Heart left ventricle (tissue), 16 donors: ENCODE measurements around the gene TIPARP. TPM values are rescaled to one million over a fixed set of nuclear protein-coding genes. Genes with fewer than 3 reads are reported as not detected.
A peak's percentile ranks its signal among the peaks of the same experiment; 100 is the strongest.

ENCODE experiments used
- ATAC-seq, 4 donors: fragments of 200-7000 bp; cut with Tn5 transposase; one replicate each; pipeline ENCODE4 v1.9.1; 2020 to 2022; ENCODE audit warnings: moderate library complexity in 4 of 4, mild to moderate bottlenecking in 3 of 4, moderate number of reproducible peaks in 1 of 4
- DNase-seq, 5 donors: peaks; one replicate each; pipeline ENCODE4 v3.0.0-alpha.2; 2020
- H3K27ac ChIP-seq, 12 donors: fragments of 200-600 bp; sonication (generic) in 4 of 12; one replicate each; pipeline versions ENCODE4 v1.5.0 to v1.8.0; 2016 to 2022; ENCODE audit warnings: mild to moderate bottlenecking in 2 of 12
- H3K27me3 ChIP-seq, 9 donors: fragments of 200-600 bp; sonication (generic) in 2 of 9; one replicate each; pipeline versions ENCODE4 v1.5.1 to v1.8.0; 2016 to 2022; ENCODE audit warnings: mild to moderate bottlenecking in 3 of 9
- H3K36me3 ChIP-seq, 9 donors: fragments of 200-600 bp; sonication (generic) in 2 of 9; one replicate each; pipeline versions ENCODE4 v1.5.0 to v1.8.0; 2018 to 2022; ENCODE audit warnings: mild to moderate bottlenecking in 2 of 9
- H3K4me1 ChIP-seq, 12 donors: fragments of 200-600 bp; sonication (generic) in 4 of 12; one replicate each; pipeline versions ENCODE4 v1.5.0 to v1.8.0; 2016 to 2022; ENCODE audit warnings: mild to moderate bottlenecking in 3 of 12
- H3K4me3 ChIP-seq, 12 donors: fragments of 200-600 bp; sonication (generic) in 4 of 12; one replicate each; pipeline versions ENCODE4 v1.5.0 to v1.8.0; 2017 to 2022; ENCODE audit warnings: mild to moderate bottlenecking in 9 of 12, moderate library complexity in 4 of 12
- H3K9me3 ChIP-seq, 12 donors: fragments of 200-600 bp; sonication (generic) in 4 of 12; one replicate each; pipeline versions ENCODE4 v1.5.0 to v1.8.0; 2016 to 2022; ENCODE audit warnings: mild to moderate bottlenecking in 1 of 12
- POLR2A ChIP-seq, 2 donors: fragments of 450-650 bp; IDR thresholded peaks; one replicate each; pipeline ENCODE4 v1.6.1; 2017; ENCODE audit warnings: antibody characterized with exemption in 2 of 2, mild to moderate bottlenecking in 2 of 2, moderate library complexity in 2 of 2
- WGBS, 4 donors: extraction: QIAGEN DNeasy Blood & Tissue Kit in 2 of 4; methylation state at CpG; one replicate each; pipeline versions ENCODE4 v1.1.5 to v1.1.7; 2013 to 2018; 5-methylcytosine and 5-hydroxymethylcytosine counted together
- intact Hi-C, 10 donors: fragments of 100-400 bp; cut with DNase I; formaldehyde crosslinking; loops; one replicate each; pipeline versions ENCODE4 v1.11.1 to v1.14.2; 2022
- polyA plus RNA-seq, 2 donors: library from polyadenylated mRNA; stranded (reverse); fragments of 200-250 nt; gene quantifications; one replicate each; pipeline ENCODE4 v1.2.3, GENCODE V29; 2013
- total RNA-seq, 9 donors: library from RNA; depleted of rRNA in 2 of 9; stranded (reverse); fragments of >200 nt in 2 of 9; fragmentation: NEBNext Ultra II Directional in 3 of 9; extraction: Animal tissue kit (Norgen Biotek cat#: 25700) in 3 of 9; gene quantifications; one replicate each; pipeline versions ENCODE4 v1.1.0 to v1.2.4, GENCODE V29; 2016 to 2023
- TF ChIP-seq, protein P1 (sequence below), 12 donors: fragments of 200-600 bp; sonication (generic) in 4 of 12; IDR thresholded peaks; one replicate each; pipeline versions ENCODE4 v1.5.0 to v1.8.0; 2018 to 2022; ENCODE audit warnings: antibody characterized with exemption in 12 of 12, mild to moderate bottlenecking in 5 of 12
- donor health status: ischemic (EF 13 %, LVEDD 7.1; RV severe dilation, severe dysfunction).
- donor health status: healthy with polysubstance abuse.
- donor health status: DM: no; HTN: yes; CAD: no.
- donor health status: DM: no; HTN: no; CAD: no.
- donor health status: ischemic (EF 25% LVEDD 6.9; RV normal size, moderate dysfunction).
- donor health status: ischemic (EF 25% LVEDD 5.7; RV mildly dilated, moderate dysfunction).
- donor health status: healthy.
- donor health status: DM: yes; HTN: yes; CAD: no.
- donor health status: ischemic (EF 35%, LVEDD 5.7; RV mildly dilated, moderate dysfunction).
- donor health status: nonischemic (EF 11% LVEDD 7.7; RV severe dilation, severe dysfunction).
- donor health status: DM: yes; HTN: yes; CAD: no.
- donor health status: PGD.
- donor health status: ischemic (EF 29% LVEDD 5.4; RV normal size, mild dysfunction).
- donor health status: nonischemic (EF 23%, LVEDD 6.1; RV moderate dilation, normal function).

Gene TIPARP
- total and polyA plus RNA-seq, 11 donors, result 12.8 to 46.8 (median 33.8) TPM

DNA sequence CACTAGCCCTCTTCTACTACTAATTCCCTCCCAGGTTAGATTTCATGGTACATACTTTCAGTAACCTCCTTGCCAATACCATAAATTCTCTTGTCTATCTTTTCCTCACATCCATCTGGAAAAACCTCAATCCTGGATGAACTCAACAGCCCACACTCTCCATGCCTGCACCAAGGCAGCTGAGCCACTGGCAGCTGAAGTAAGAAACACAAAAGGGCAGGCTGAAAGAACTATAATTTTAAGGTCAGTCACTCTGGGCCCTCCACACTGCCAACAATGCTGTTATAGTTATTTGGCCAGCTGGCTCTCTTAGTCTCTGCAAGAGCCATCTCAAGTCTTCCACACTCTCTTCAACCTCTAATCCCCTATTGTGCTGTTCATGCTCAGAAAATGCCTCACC lies 15.1 kb upstream of the TIPARP start:
- no peak overlapping the region for H3K27ac ChIP-seq
- H3K36me3 ChIP-seq, result no peaks in the 10 kb centered on the region
- no peaks in the 10 kb centered on the region for H3K9me3 ChIP-seq
- intact Hi-C loops, result no loop called here
- no peaks in the 10 kb centered on the region for H3K27me3 ChIP-seq
- peaks cover 0 to 21% (median 0%) of the 10 kb centered on the region in 12 donors for H3K4me1 ChIP-seq
- ATAC-seq, result no peak
- DNase-seq, result no peak
- TF ChIP-seq, protein P1, sequence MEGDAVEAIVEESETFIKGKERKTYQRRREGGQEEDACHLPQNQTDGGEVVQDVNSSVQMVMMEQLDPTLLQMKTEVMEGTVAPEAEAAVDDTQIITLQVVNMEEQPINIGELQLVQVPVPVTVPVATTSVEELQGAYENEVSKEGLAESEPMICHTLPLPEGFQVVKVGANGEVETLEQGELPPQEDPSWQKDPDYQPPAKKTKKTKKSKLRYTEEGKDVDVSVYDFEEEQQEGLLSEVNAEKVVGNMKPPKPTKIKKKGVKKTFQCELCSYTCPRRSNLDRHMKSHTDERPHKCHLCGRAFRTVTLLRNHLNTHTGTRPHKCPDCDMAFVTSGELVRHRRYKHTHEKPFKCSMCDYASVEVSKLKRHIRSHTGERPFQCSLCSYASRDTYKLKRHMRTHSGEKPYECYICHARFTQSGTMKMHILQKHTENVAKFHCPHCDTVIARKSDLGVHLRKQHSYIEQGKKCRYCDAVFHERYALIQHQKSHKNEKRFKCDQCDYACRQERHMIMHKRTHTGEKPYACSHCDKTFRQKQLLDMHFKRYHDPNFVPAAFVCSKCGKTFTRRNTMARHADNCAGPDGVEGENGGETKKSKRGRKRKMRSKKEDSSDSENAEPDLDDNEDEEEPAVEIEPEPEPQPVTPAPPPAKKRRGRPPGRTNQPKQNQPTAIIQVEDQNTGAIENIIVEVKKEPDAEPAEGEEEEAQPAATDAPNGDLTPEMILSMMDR (IDR thresholded peaks at IDR 0.05), result no peak
- no peak for TF ChIP-seq POLR2A (IDR thresholded peaks at IDR 0.05)
- no peak overlapping the region for H3K4me3 ChIP-seq

DNA sequence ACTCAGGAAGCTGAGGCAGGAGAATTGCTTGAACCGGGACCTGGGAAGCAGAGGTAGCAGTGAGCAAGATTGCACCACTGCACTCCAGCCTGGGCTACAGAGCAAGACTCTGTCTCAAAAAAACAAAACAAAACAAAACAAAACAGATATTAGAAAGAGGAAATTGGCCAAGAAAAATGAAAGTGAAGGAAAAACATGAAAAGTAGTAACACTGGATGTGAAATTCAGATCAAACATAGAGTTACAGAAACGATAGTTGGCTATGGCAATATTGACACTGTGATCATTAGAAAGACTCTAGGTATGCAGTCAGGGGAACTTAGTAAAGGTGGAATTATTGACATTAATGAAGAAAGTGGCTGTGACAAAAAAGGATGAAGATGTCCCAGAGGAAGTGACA lies 13.2 kb upstream of the TIPARP start:
- 73 to 84% (median 80%) methylated on average over 2 of the region's 2 CpGs for WGBS, 4 donors
- peak overlapping the region in 1 of 12 donors; percentile 59 for H3K27ac ChIP-seq
- no peaks in the 10 kb centered on the region for H3K9me3 ChIP-seq
- no peak for TF ChIP-seq POLR2A (IDR thresholded peaks at IDR 0.05)
- TF ChIP-seq, protein P1 (IDR thresholded peaks at IDR 0.05), result no peak
- H3K36me3 ChIP-seq, result no peaks in the 10 kb centered on the region
- peaks cover 0 to 35% (median 0%) of the 10 kb centered on the region in 12 donors for H3K4me1 ChIP-seq
- DNase-seq, result no peak
- no peak overlapping the region for H3K4me3 ChIP-seq
- intact Hi-C loops, result no loop called here
- no peak for ATAC-seq
- no peaks in the 10 kb centered on the region for H3K27me3 ChIP-seq

DNA sequence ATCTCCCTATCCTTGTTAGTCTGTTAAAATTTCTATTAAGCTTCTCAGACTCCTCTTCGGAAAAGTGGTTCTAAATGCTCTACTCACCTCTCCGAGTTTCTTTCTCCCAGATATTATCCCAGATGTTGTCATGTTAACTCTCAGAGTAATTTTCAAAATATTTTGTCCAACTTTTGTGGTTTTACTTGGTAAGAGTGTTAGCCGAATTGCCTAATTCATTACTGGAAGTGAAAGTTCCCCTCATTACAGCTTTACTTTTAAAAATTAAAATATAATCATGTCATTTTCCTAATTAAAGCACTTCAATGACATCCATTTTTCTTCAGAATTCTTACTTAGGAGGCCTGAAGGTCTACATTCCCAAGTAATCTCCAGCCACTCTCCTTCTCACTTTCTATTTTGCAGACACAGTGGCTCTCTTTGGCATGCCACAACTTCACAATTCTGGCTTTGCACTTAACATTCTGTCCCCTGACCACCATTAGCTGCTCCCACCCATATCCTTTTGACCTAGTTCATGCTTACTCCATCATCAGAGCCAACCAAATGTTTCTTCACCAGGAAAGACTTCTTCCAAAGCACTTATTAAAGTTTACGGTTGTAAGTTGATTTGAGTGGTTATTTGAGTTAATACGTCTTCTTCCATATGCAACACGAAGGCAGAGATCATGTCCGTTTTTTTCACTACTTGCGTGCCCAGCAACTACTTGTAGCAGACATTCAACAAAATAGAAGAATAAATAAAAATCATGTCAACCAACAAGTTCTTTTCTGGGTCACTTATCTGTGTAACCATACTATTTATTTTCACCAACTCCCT lies 10.2 kb upstream of the TIPARP start:
- peak overlapping the region in 3 of 12 donors; percentile 1 to 74 (median 19) for H3K27ac ChIP-seq
- intact Hi-C loops, result no loop called here
- no peaks in the 10 kb centered on the region for H3K27me3 ChIP-seq
- H3K9me3 ChIP-seq, result no peaks in the 10 kb centered on the region
- H3K4me3 ChIP-seq, result no peak overlapping the region
- ATAC-seq (no peak), DNase-seq (no peak)
- no peak for TF ChIP-seq POLR2A (IDR thresholded peaks at IDR 0.05)
- TF ChIP-seq, protein P1 (IDR thresholded peaks at IDR 0.05), result no peak
- H3K4me1 ChIP-seq, result peaks cover 0 to 51% (median 0%) of the 10 kb centered on the region in 12 donors
- no peaks in the 10 kb centered on the region for H3K36me3 ChIP-seq
- 85 to 89% (median 88%) methylated on average over 8 of the region's 8 CpGs for WGBS, 4 donors

DNA sequence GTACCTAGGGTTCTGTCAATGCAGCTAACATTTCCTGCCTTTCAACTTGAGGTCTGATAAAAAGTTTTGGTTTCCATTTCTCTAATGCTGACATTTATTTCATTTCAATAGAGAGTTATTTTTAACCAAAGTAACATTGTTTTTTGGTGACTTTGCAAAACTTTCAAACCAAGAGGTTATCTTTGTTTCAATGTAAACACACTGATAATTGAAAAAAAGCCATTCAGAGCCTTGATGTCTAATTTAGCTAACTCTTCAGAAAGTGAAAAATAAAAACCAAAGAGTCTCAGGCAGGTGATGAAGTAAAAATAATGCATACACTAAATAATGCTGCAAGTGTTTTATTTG lies 9.6 kb upstream of the TIPARP start:
- H3K9me3 ChIP-seq, result no peaks in the 10 kb centered on the region
- H3K27me3 ChIP-seq, result no peaks in the 10 kb centered on the region
- no peak overlapping the region for H3K4me3 ChIP-seq
- peaks cover 0 to 51% (median 0%) of the 10 kb centered on the region in 12 donors for H3K4me1 ChIP-seq
- intact Hi-C loops, result no loop called here
- peak overlapping the region in 1 of 12 donors; percentile 74 for H3K27ac ChIP-seq
- H3K36me3 ChIP-seq, result no peaks in the 10 kb centered on the region
- no peak for ATAC-seq
- no peak for DNase-seq
- no peak for TF ChIP-seq POLR2A (IDR thresholded peaks at IDR 0.05)
- TF ChIP-seq, protein P1 (IDR thresholded peaks at IDR 0.05), result no peak
